OCI-LY1 (cell line): ENCODE results near the gene STXBP2.

Source experiments
- CTCF ChIP-seq: fragments of 200-600 bp; sonication (generic), shearing (Covaris generic); IDR thresholded peaks from 2 replicates; pipeline ENCODE4 v1.5.1; 2017; ENCODE audit warnings: mild to moderate bottlenecking, antibody characterized with exemption, low read length, moderate library complexity, mixed read lengths
- EZH2 ChIP-seq: fragments of 200-600 bp; sonication (generic), shearing (Covaris generic); IDR thresholded peaks from 2 replicates; pipeline ENCODE4 v1.8.0; 2017; ENCODE audit warnings: borderline replicate concordance, mixed run types, mild to moderate bottlenecking, antibody characterized with exemption, low read length, moderate library complexity, mixed read lengths

GRCh38 chr19:7606289-7606688, 30.6 kb upstream of the STXBP2 start:
- no peak for TF ChIP-seq CTCF
- no peak for TF ChIP-seq EZH2
